ENCODE results near the gene P2RX3.
"Not testable (repeated sequence)": the region's sequence is repeated elsewhere in the genome, so short reads cannot be mapped to it uniquely, and the experiment has no call there.

Gene P2RX3

DNA sequence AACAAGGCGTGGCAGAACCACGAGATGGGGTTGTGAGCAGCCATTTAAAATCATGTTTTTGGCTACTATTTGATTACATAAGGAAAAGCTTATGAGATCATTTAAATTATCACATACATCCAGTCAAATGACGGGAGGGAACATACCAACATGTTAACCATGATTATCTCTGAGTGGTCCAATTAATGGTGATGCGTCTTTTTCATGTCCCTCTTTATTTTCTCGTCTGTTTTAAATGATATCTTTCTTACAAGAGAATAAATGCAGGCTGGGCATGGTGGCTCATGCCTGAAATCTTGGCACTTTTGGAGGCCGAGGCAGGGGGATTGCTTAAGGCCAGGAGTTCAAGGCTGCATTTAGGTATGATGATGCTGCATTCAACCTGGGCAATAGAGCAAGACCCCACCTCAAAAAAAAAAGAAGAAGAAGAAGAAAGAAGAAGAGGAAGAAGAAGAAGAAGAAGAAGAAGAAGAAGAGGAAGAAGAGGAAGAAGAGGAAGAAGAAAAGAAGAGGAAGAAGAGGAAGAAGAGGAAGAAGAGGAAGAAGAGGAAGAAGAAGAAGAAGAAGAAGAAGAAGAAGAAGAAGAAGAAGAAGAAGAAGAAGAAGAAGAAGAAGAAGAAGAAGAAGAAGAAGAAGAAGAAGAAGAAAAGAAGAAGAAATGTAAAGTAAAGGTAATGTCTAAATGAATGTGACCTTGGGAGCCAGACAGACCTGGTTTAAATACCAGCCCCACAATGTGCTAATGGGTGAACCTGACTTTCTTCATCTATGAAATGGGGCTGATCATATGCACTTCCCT is 65.0 kb downstream of the P2RX3 start:
- not testable (repeated sequence) for DNase-seq

DNA sequence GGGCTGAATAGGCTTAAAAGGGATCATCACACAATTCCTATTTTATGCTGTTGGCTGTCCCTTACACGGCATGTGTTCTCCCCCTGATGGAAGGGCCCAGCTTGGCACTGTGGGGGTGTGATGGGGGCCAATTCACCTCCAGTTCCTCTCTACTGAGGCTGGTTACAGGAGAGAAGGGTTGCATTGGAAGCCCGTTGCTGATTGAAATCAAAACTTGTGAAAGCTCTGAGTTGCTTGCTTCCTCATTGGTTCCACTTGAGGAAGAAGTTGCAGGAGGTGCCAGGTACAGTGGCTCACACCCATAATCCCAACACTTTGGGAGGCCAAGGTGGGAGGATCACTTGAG is 65.6 kb downstream of the P2RX3 start:
- DNase-seq: no peak

DNA sequence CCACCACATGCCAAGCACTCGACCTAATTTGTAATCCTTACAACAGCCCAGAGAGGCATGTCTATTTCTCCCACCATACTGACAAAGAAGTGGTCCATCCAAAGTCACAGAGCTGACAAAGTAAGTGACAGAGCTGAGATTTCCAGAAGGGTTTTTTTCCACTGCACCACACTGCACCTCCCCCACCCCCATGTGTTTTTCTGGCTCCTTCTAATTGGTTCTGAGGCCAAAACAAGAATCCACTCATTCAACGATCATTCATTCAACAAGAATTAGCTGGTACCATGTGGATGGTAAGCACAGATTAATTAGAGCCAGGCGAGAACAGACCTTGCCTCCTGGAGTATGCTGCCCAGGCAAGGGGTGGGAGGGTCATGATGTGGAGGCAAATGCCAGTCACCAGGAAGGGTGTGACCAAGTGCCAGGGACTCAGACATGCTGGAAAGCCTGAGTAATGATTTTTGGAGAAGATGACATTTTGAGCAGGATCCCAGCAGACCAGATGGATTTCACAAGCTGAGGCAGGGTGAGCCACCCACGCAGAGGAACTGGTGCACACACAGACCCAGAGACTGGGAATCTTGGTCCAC is 67.2 kb downstream of the P2RX3 start:
- peak in 2 of 14 donors; percentile 36 to 68 for DNase-seq

DNA sequence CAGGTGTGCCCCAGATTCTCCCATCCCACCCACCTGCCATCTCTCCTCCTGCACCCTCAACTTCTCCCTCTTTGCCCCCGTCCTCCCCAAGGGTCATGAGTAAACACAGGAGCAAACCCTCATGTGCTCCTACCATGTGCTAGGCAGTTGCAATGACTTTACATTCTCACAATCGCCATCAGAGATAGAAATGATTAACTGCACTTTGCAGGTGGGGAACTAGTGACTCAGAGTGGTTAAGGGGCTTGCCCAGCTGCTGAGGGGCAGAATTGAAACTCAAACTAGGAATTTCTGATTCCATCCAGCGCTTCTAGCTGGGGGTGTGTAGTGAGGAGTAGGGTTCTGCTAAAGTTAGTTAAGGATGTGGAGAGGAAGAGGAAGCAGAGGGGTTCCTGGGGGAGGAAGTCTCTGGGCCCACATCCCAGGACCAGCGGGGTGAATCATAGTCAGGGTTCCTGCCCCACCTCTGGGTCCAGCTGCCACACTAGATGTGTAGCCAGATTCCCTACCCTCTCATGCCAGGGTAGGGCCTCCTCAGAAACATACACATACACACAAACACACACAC is 68.3 kb downstream of the P2RX3 start:
- peak in 1 of 14 donors; percentile 13 for DNase-seq

DNA sequence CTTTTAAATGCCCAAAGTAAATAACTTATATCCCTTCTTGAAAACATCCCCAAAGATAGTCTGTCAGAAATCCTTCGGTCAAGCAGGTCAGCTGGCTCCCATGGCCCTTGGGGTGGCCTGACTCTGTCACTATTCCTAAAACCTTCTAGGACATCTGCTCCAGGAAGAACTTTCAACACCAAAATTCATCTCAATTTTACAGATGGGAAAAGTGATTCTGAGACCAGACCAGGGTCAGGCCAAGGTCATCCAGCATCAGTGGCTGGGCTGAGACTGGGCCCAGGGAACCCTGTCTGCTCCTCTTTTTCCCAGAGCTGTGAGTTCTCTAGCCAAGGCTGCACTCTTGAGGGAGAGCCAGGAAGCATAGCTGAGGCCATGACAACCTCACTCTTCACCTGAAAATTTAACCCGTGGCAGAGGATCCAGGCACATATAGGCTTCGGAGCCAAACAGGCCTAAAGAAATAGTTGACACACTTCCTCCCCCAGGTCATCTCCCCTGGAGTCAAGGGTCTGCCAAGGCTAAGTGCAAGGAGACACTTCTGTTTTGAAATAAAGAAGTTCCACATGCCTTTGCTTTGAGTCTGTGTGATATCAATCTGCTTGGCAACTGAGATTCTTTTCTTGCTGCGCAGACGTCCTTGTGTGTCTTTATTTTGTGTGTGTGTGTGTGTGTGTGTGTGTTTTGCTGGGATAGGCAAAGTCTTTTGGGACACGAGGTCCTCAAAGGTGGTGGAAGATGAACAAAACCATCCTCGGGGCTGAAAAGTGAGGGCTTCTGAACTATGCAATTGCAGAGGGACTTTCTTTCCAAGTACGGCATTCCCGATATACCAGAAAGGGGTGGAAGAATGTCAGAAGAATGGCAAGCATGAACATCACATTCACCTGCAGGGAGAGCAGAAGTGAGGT is 69.1 kb downstream of the P2RX3 start:
- peak in 3 of 14 donors; percentile 4 to 18 (median 8) for DNase-seq

DNA sequence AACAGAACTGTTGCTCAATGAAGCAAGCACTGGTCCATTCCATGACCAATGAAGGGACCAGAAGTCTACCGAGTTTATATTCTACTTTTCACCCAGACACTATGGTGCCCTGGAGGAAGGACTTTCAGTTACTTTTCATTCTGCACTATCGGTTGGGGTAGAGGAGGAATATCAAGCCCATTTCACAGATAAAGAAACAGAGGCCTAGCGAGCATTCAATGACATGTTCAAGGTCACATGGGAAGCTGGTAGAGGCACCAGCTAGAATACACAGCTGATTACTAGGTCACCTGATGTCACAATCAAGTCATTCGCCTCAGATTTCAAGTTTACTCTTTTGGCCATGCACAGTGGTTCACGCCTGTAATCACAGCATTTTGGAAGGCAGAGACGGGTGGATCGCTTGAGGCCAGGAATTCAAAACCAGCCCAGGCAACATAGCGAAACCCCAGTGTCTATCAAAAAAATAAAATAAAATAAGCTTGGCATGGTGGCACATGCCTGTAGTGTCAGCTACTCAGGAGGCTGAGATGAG is 69.9 kb downstream of the P2RX3 start:
- DNase-seq: no peak

DNA sequence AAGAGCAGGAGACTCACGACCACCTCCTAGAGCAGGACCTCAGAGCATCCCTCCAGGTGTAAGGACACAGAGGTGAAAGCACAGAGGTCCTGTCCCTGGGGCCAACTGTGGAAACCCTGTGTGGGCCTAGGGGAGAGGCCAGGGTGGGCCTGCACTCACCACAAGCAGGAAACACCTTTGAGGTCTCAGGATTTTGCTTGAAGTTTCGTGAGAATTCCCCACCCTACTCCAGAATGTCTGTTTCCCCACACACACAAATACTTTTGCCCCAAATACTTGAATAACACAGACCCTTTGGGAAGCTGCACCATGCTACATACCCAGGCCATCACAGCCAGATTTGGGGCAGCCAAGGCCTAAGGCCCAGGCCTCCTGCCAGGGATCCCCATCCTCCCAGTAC is 70.6 kb downstream of the P2RX3 start:
- no peak for DNase-seq

DNA sequence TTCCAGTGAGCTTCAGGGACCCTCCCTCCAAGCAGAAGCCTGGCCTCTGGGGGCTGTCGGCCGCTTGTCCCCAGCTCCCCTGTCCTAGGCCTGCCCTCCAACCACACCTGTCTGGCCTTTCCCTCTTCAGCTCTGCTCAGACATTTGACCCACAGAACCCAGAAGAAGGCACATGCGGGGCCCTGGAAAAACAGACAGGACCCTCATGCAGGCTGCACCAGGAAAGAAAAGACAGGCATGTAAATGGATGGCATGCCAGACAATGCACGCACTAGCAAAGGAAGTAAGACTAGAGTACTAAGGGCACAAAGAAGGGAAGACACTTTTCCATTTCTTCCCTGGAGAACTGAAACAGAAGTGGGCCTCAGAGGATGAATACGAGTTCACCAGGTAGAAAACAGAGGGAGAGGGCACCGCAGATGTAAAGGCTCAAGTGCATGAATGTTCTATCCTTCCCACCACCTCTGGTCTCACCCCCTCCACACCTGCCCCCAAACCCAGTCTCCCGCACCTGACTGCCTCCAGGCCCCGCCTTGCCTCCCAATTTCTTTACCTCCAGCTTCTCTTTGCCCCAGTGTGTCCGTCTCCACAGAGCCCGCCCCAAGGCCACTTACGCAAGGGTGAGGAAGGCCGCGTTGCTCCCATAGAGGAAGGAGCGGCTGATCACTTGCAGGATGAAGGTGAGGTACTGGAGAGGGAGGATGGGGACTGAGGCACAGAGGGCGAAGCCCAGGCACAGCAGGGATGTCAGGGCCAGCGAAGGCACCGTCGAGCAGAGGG is 71.4 kb downstream of the P2RX3 start:
- no peak for DNase-seq

DNA sequence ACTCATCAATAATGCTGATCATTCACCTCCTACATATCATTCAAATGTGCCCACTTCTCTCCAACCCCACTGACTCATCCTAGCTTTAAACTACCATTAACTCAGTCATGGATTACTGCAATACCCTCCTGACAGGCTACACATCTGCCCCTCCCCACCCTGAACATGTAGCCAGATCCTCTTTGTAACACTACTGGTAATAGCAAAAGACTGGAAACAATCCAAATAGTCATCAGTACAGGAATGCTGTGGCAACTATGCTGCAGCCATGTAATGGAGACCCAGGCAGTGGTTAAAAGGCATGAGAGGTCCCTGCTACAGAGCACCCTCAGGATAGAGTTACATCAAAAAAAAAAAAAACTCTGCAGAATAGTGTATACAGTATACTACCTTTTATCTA is 72.1 kb downstream of the P2RX3 start:
- no peak for DNase-seq

DNA sequence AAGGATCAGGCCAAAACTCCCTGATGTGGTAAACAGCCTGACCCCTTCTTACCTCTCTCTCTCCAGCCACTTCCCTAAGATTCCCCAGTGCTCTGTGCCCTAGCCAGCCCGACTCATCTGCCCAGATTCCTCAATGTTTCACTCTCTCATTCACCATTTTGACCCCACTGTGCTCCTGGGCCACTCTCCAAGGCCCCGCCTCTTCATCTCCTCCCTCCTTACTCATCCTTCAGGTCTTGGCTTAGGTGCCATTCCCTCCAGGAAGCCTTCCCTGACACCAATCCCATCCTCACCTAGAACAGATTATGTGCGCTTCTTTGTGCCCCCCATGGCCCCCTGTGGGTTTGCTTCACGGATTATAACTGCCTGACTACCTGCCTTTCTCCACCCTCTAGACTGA is 75.5 kb downstream of the P2RX3 start:
- DNase-seq: no peak

DNA sequence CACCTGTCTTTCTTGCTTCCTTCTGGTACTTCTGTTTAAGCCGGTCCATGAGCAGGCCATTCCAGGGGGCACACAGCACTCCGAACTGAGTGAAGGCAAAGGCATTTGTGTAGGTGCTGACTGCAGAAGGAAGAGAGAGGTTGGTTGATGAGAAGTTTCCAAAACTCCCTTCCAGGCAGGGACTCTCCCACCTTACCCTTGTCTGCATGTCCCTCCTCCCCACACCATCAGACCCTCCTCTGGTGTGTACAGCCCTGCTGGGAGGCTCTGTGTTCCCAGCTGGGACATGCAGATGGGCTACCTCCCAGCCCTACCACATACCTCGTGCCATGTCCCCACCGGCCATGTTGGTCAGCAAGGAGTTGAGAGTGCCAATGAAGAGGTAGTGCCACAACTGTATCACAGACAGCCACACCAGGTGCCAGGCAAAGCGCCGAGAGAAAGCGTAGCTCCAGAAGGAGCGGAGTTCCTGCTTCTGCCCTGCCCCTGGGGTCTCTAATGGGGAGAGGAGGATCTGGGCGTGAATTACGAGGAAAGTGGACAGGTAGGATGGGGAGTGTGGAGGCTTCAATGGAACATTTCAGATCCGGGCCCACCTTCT is 76.6 kb downstream of the P2RX3 start:
- DNase-seq: no peak

DNA sequence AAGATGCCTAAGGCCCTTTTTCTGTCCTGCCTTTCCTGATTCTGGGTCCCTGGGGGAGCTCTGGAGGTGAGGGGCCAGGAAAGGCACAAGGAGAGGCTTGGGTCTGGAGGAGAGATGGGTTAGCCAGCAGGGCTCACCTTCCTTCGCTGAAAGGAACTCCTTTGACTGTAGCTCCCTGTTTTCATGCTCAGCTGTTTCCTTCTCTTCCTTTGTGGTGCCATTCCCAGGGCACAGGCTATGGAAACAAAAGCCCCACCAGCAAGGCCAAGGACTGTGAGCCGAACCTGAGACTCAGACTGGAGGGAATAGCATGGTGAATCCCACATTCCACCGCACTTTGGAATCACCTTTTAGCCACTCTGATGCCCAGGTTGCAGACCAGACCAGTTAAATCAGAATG is 78.3 kb downstream of the P2RX3 start:
- no peak for DNase-seq

DNA sequence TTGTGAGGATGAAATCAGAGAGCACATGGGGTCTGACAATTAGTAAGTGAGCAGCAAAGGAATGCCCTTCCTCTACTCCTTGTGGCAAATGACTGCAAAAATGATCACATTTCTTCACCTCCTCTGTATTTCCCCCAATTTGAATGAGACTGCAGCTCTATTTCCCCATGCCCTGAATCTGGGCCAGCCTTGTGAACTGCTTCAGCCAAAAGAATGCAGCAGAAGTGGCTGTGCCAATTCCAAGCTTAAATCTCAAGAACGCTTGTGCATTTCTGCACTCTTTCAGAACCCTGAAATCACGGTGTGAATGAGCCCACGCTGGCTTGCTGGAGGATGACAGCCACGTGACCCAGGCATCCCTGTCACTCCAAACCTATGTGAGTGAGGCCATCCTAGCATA is 78.9 kb downstream of the P2RX3 start:
- DNase-seq: no peak

DNA sequence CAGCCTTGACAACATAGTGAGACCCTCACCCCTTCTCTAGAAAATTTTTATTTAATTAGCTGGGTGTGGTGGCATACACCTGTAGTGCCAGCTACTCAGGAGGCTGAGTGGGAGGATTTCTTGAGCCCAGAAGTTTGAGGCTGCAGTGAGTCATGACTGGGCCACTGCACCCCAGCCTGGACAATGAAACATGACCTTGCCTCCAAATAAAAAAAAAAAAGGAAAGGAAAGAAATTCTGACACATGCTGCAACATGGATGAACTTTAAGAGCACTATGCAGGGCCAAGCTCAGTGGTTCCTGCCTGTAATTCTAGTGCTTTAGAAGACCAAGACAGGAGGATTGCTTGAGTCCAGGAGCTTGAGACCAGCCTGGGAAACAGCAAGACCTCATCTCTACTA is 80.0 kb downstream of the P2RX3 start:
- no peak for DNase-seq

DNA sequence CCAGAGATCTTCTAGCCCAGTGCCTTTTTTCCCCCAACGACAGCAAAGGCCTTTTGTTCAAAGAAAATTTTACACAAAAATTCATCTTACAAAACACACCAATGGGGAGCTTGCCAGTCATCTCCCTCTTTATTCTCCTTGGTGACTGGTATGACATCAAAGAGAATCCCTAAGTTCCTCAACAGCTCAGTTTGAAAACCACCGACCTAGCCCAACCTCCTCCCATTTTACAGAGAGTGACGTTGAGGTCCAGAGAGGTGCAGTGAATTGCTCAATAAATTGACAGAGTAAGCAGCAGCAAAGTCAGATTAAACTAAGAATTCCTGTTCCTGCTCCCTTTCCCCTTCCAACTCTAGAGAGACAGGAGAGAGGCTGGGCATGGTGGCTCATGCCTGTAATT is 81.0 kb downstream of the P2RX3 start:
- DNase-seq: no peak

DNA sequence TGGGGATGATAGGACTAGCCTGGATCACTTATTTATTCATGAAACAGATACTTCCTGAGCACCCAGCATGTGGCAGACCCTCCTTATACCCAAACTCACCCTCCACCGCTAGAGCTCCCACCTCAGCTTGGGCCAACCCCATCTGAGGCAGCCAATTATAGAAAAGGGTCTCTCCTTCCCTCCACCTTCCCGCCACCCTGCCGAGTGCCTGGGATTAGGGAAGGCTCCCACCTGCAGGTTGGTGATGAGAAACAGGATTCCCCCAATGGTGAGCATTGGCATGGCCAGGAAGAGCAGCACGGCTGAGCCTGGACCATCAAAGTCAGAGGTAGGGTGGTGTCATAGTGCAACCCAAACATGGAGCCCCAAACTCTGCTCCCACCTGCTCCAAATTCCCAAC is 82.9 kb downstream of the P2RX3 start:
- no peak for DNase-seq

DNA sequence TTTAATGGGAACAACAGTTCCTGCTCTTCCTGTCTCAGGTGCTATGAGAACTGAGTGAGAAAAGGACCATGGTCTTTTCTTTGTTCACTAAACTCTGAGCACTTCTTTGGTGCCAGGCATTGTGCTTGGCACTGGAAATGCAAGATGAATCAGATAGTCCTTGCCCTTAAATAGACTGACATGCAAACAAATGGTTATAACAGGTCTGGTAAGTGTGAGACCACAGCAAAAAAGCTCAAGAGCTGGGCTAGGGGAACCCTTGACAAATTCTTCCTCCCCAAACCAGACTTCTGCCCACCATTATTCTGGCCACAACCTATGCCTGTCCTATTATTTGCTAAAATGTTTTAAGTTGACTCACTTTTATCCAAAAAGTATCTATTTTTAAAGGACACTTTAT is 83.7 kb downstream of the P2RX3 start:
- DNase-seq: no peak
